Hematopoietic multipotent progenitor cell treated with erythropoietin and hydrocortisone succinate and interleukin-3 and kit ligand, for 6 days (in vitro differentiated cells): Measurements from ENCODE around the gene CACNA2D1.

ENCODE experiments used
- DNase-seq: peaks from one replicate; pipeline ENCODE4 v3.0.0-alpha.2; 2015

The CACNA2D1 gene

GRCh38 chr7:82211333-82211732, 232.2 kb downstream of the CACNA2D1 start:
- no peak for DNase-seq

GRCh38 chr7:82210416-82211184, 233.0 kb downstream of the CACNA2D1 start:
- no peak for DNase-seq

GRCh38 chr7:82209179-82209747, 234.3 kb downstream of the CACNA2D1 start:
- DNase-seq: no peak

GRCh38 chr7:82204694-82205093, 238.9 kb downstream of the CACNA2D1 start:
- peak; percentile 9 for DNase-seq

GRCh38 chr7:82202965-82203364, 240.6 kb downstream of the CACNA2D1 start:
- no peak for DNase-seq

GRCh38 chr7:82202107-82202506, 241.5 kb downstream of the CACNA2D1 start:
- DNase-seq: no peak

- DNase-seq: no peak
Observed at GRCh38 chr7:82200601-82201000, 243.0 kb downstream of the CACNA2D1 start.

- peak; percentile 77 for DNase-seq
Observed at GRCh38 chr7:82194016-82194643, 249.4 kb downstream of the CACNA2D1 start.

- DNase-seq: no peak
Observed at GRCh38 chr7:82188636-82189035, 254.9 kb downstream of the CACNA2D1 start.

GRCh38 chr7:82185443-82185842, 258.1 kb downstream of the CACNA2D1 start:
- DNase-seq: no peak

- DNase-seq: peak; percentile 41
Observed at GRCh38 chr7:82183634-82184033, 259.9 kb downstream of the CACNA2D1 start.

- DNase-seq: no peak
Observed at GRCh38 chr7:82179311-82179710, 264.3 kb downstream of the CACNA2D1 start.

- DNase-seq: no peak
Observed at GRCh38 chr7:82175319-82175718, 268.3 kb downstream of the CACNA2D1 start.

- no peak for DNase-seq
Observed at GRCh38 chr7:82173400-82174021, 270.1 kb downstream of the CACNA2D1 start.

- DNase-seq: no peak
Observed at GRCh38 chr7:82172881-82173280, 270.7 kb downstream of the CACNA2D1 start.

GRCh38 chr7:82172017-82172416, 271.6 kb downstream of the CACNA2D1 start:
- DNase-seq: no peak

- no peak for DNase-seq
Observed at GRCh38 chr7:82167558-82168314, 275.8 kb downstream of the CACNA2D1 start.

- DNase-seq: no peak
Observed at GRCh38 chr7:82166260-82167015, 277.1 kb downstream of the CACNA2D1 start.

GRCh38 chr7:82164813-82165212, 278.8 kb downstream of the CACNA2D1 start:
- no peak for DNase-seq

- DNase-seq: no peak
Observed at GRCh38 chr7:82164410-82164809, 279.2 kb downstream of the CACNA2D1 start.

GRCh38 chr7:82163586-82163985, 280.0 kb downstream of the CACNA2D1 start:
- DNase-seq: no peak

- no peak for DNase-seq
Observed at GRCh38 chr7:82162289-82162688, 281.3 kb downstream of the CACNA2D1 start.
